HepG2 (cell line): Measurements from ENCODE around the gene ATRAID. TPM values are rescaled to one million over a fixed set of nuclear protein-coding genes. Genes with fewer than 3 reads are reported as not detected.
A peak's percentile ranks its signal among the peaks of the same experiment; 100 is the strongest.

Experiments
- ATAD3A ChIP-seq: sonication (generic); formaldehyde crosslinking; IDR thresholded peaks from 2 replicates; pipeline ENCODE4 v1.4.0; 2020; ENCODE audit warnings: missing genetic modification reagents
- FOXK2 ChIP-seq: fragments of 450-650 bp; IDR thresholded peaks from 2 replicates; pipeline ENCODE4 v1.6.1; 2016
- RFX1 ChIP-seq: fragments of 450-650 bp; IDR thresholded peaks from 2 replicates; pipeline ENCODE4 v1.6.1; 2017
- ZBTB7A ChIP-seq: sonication (generic); formaldehyde crosslinking; IDR thresholded peaks from 2 replicates; pipeline ENCODE4 v1.8.0; 2022; ENCODE audit warnings: mild to moderate bottlenecking, missing genetic modification reagents
- ZNF431 ChIP-seq: sonication (generic); formaldehyde crosslinking; IDR thresholded peaks from 2 replicates; pipeline ENCODE4 v1.9.0; 2022; ENCODE audit warnings: missing genetic modification reagents, low read depth, mild to moderate bottlenecking, borderline replicate concordance
- ZNF501 ChIP-seq: sonication (generic); formaldehyde crosslinking; IDR thresholded peaks from 2 replicates; pipeline ENCODE4 v1.5.1; 2020; ENCODE audit warnings: mild to moderate bottlenecking, moderate library complexity, missing genetic modification reagents
- ZNF703 ChIP-seq: sonication (generic); formaldehyde crosslinking; IDR thresholded peaks from 2 replicates; pipeline ENCODE4 v1.5.1; 2020; ENCODE audit warnings: missing genetic modification reagents, mild to moderate bottlenecking, moderate library complexity, borderline replicate concordance
- ZNF816 ChIP-seq: sonication (generic); formaldehyde crosslinking; IDR thresholded peaks from 2 replicates; pipeline ENCODE4 v1.8.0; 2022; ENCODE audit warnings: missing genetic modification reagents, mild to moderate bottlenecking, borderline replicate concordance
- polyA plus RNA-seq, 8 experiments: library from polyadenylated mRNA; depleted of rRNA in 3 of 8; stranded (reverse) in 7 of 8; unstranded in 1 of 8; fragments of >200 nt; fragmentation: Illumina TruSeq in 4 of 8; extraction: Trizol in 4 of 8; gene quantifications; 2 replicates each; pipeline versions ENCODE4 v1.2.1 to v1.2.3, GENCODE V29; 2011 to 2016; ENCODE audit warnings: low read depth in 4 of 8, missing spikeins in 1 of 8, mixed read lengths in 1 of 8; ENCODE audit not compliant: insufficient read depth in 1 of 8
- total RNA-seq, 5 experiments: library from RNA; depleted of rRNA; stranded (reverse); fragments of >200 nt; fragmentation: Illumina TruSeq; extraction: Trizol; gene quantifications; 2 replicates each; pipeline ENCODE4 v1.2.3, GENCODE V29; 2016; ENCODE audit warnings: low read depth in 1 of 5
- TF ChIP-seq, protein P1 (sequence below): sonication (generic); formaldehyde crosslinking; IDR thresholded peaks from 2 replicates; pipeline ENCODE4 v1.8.0; 2022; ENCODE audit warnings: missing genetic modification reagents, mild to moderate bottlenecking, inconsistent platforms, borderline replicate concordance
- TF ChIP-seq, protein P2 (sequence below): sonication (generic); formaldehyde crosslinking; IDR thresholded peaks from 2 replicates; pipeline ENCODE4 v1.5.0; 2020; ENCODE audit warnings: mild to moderate bottlenecking, missing genetic modification reagents, borderline replicate concordance
- TF ChIP-seq, protein P3 (sequence below): sonication (generic); formaldehyde crosslinking; IDR thresholded peaks from 2 replicates; pipeline ENCODE4 v1.4.0; 2020; ENCODE audit warnings: mild to moderate bottlenecking, missing genetic modification reagents
- TF ChIP-seq, protein P4 (sequence below): sonication (generic); formaldehyde crosslinking; IDR thresholded peaks from 2 replicates; pipeline ENCODE4 v1.4.0; 2020; ENCODE audit warnings: low read depth, mild to moderate bottlenecking, missing genetic modification reagents
- TF ChIP-seq, protein P5 (sequence below): sonication (generic); formaldehyde crosslinking; IDR thresholded peaks from 2 replicates; pipeline ENCODE4 v1.5.1; 2020; ENCODE audit warnings: mild to moderate bottlenecking, missing genetic modification reagents, moderate library complexity
- TF ChIP-seq, protein P6 (sequence below): sonication (generic); formaldehyde crosslinking; IDR thresholded peaks from 2 replicates; pipeline ENCODE4 v1.9.0; 2022; ENCODE audit warnings: missing genetic modification reagents, mild to moderate bottlenecking, borderline replicate concordance

Gene ATRAID
- total and polyA plus RNA-seq, 2 of the 13 experiments (the other 11 are each of a cell fraction or from before 2014, with no cell fraction given), result 207 to 382 TPM

DNA sequence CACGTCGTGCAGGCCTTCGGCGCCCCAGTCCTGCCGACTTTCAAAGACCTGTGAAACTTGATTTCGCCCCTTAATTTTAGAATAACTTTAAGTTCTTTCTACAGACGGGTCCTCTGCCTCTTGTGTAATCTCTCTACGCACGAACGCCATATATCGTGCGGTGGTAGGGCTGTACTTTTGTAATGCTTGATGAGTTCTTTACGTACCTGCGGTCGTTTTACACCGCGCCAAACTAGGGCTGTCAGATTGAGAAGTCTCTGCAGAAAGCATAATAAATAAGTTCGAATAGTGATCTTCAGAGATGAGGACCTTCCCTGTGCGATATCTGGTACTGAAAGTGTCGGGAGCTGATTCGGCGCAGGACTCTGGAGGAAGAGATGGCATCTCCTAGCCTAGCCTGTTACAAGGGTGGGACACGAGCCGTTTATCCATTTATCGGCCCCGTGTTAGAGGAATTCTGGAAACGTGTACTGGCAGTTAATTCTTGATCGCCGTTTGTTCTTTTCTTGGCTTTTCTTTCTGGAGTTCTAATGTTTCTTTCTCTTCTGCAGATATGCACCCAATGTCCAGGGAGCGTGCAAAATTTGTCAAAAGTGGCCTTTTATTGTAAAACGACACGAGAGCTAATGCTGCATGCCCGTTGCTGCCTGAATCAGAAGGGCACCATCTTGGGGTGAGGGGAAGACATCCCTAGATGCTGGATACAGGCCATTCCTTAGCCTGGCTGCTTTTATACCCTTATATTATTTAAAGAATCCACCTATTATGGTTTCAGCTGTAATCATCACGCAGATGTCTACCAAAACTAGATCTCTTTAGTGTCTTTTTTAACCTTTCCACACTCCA lies 1.0 kb downstream of the ATRAID start (continued):
- TF ChIP-seq ZNF816 (CRISPR knock-in tag) (peak; percentile 8; the same call in 1 of the 2 replicates), ZNF501 (CRISPR knock-in tag) (peak; percentile 53; the same call in 1 of the 2 replicates), ATAD3A (CRISPR knock-in tag) (no peak), FOXK2 (no peak), RFX1 (no peak), ZNF431 (CRISPR knock-in tag) (no peak), ZNF703 (CRISPR knock-in tag) (no peak), ZBTB7A (CRISPR knock-in tag) (peak; percentile 8; the same call in 1 of the 2 replicates)
- TF ChIP-seq, protein P1, sequence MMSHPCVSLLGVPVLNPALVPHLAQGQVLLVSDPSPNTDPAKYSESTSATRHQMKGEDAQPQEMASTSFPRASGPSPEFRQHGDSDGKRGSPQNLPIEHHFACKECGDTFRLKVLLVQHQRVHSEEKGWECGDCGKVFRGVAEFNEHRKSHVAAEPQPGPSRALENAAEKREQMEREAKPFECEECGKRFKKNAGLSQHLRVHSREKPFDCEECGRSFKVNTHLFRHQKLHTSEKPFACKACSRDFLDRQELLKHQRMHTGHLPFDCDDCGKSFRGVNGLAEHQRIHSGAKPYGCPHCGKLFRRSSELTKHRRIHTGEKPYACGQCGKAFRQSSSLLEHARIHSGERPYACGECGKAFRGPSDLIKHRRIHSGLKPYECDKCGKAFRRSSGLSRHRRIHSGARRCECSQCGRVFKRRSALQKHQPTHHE (CRISPR knock-in tag), result no peak
- TF ChIP-seq, protein P2, sequence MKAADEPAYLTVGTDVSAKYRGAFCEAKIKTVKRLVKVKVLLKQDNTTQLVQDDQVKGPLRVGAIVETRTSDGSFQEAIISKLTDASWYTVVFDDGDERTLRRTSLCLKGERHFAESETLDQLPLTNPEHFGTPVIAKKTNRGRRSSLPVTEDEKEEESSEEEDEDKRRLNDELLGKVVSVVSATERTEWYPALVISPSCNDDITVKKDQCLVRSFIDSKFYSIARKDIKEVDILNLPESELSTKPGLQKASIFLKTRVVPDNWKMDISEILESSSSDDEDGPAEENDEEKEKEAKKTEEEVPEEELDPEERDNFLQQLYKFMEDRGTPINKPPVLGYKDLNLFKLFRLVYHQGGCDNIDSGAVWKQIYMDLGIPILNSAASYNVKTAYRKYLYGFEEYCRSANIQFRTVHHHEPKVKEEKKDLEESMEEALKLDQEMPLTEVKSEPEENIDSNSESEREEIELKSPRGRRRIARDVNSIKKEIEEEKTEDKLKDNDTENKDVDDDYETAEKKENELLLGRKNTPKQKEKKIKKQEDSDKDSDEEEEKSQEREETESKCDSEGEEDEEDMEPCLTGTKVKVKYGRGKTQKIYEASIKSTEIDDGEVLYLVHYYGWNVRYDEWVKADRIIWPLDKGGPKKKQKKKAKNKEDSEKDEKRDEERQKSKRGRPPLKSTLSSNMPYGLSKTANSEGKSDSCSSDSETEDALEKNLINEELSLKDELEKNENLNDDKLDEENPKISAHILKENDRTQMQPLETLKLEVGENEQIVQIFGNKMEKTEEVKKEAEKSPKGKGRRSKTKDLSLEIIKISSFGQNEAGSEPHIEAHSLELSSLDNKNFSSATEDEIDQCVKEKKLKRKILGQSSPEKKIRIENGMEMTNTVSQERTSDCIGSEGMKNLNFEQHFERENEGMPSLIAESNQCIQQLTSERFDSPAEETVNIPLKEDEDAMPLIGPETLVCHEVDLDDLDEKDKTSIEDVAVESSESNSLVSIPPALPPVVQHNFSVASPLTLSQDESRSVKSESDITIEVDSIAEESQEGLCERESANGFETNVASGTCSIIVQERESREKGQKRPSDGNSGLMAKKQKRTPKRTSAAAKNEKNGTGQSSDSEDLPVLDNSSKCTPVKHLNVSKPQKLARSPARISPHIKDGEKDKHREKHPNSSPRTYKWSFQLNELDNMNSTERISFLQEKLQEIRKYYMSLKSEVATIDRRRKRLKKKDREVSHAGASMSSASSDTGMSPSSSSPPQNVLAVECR (CRISPR knock-in tag), result no peak
- TF ChIP-seq, protein P3, sequence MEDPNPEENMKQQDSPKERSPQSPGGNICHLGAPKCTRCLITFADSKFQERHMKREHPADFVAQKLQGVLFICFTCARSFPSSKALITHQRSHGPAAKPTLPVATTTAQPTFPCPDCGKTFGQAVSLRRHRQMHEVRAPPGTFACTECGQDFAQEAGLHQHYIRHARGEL, result no peak
- TF ChIP-seq, protein P4, sequence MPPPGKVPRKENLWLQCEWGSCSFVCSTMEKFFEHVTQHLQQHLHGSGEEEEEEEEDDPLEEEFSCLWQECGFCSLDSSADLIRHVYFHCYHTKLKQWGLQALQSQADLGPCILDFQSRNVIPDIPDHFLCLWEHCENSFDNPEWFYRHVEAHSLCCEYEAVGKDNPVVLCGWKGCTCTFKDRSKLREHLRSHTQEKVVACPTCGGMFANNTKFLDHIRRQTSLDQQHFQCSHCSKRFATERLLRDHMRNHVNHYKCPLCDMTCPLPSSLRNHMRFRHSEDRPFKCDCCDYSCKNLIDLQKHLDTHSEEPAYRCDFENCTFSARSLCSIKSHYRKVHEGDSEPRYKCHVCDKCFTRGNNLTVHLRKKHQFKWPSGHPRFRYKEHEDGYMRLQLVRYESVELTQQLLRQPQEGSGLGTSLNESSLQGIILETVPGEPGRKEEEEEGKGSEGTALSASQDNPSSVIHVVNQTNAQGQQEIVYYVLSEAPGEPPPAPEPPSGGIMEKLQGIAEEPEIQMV, result no peak
- TF ChIP-seq, protein P5, sequence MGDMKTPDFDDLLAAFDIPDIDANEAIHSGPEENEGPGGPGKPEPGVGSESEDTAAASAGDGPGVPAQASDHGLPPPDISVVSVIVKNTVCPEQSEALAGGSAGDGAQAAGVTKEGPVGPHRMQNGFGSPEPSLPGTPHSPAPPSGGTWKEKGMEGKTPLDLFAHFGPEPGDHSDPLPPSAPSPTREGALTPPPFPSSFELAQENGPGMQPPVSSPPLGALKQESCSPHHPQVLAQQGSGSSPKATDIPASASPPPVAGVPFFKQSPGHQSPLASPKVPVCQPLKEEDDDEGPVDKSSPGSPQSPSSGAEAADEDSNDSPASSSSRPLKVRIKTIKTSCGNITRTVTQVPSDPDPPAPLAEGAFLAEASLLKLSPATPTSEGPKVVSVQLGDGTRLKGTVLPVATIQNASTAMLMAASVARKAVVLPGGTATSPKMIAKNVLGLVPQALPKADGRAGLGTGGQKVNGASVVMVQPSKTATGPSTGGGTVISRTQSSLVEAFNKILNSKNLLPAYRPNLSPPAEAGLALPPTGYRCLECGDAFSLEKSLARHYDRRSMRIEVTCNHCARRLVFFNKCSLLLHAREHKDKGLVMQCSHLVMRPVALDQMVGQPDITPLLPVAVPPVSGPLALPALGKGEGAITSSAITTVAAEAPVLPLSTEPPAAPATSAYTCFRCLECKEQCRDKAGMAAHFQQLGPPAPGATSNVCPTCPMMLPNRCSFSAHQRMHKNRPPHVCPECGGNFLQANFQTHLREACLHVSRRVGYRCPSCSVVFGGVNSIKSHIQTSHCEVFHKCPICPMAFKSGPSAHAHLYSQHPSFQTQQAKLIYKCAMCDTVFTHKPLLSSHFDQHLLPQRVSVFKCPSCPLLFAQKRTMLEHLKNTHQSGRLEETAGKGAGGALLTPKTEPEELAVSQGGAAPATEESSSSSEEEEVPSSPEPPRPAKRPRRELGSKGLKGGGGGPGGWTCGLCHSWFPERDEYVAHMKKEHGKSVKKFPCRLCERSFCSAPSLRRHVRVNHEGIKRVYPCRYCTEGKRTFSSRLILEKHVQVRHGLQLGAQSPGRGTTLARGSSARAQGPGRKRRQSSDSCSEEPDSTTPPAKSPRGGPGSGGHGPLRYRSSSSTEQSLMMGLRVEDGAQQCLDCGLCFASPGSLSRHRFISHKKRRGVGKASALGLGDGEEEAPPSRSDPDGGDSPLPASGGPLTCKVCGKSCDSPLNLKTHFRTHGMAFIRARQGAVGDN, result no peak
- TF ChIP-seq, protein P6, sequence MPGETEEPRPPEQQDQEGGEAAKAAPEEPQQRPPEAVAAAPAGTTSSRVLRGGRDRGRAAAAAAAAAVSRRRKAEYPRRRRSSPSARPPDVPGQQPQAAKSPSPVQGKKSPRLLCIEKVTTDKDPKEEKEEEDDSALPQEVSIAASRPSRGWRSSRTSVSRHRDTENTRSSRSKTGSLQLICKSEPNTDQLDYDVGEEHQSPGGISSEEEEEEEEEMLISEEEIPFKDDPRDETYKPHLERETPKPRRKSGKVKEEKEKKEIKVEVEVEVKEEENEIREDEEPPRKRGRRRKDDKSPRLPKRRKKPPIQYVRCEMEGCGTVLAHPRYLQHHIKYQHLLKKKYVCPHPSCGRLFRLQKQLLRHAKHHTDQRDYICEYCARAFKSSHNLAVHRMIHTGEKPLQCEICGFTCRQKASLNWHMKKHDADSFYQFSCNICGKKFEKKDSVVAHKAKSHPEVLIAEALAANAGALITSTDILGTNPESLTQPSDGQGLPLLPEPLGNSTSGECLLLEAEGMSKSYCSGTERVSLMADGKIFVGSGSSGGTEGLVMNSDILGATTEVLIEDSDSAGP (CRISPR knock-in tag), result no peak
